GM12874 (cell line): ENCODE measurements around the gene SKA1.

ENCODE experiments used
- CTCF ChIP-seq: IDR thresholded peaks from 2 replicates; pipeline ENCODE4 v1.5.1; 2011; ENCODE audit warnings: low read depth, mild to moderate bottlenecking, control low read depth, low read length, moderate library complexity; ENCODE audit not compliant: insufficient read depth

Gene SKA1

GRCh38 chr18:50424877-50425690 is 50.2 kb downstream of the SKA1 start:
- no peak for TF ChIP-seq CTCF

- TF ChIP-seq CTCF: no peak
Observed at GRCh38 chr18:50427896-50428295, 53.0 kb downstream of the SKA1 start.

- no peak for TF ChIP-seq CTCF
Observed at GRCh38 chr18:50428531-50429206, 53.8 kb downstream of the SKA1 start.

GRCh38 chr18:50429207-50429948 is 54.5 kb downstream of the SKA1 start:
- peak; percentile 19; the same call in 1 of the 2 replicates for TF ChIP-seq CTCF

GRCh38 chr18:50432915-50433314 is 58.1 kb downstream of the SKA1 start:
- no peak for TF ChIP-seq CTCF

- TF ChIP-seq CTCF: no peak
Observed at GRCh38 chr18:50439460-50440015, 64.7 kb downstream of the SKA1 start.

- TF ChIP-seq CTCF: no peak
Observed at GRCh38 chr18:50441016-50441415, 66.2 kb downstream of the SKA1 start.
